NCI-H460 (cell line): ENCODE measurements around the gene ACYP2. TPM values are rescaled to one million over a fixed set of nuclear protein-coding genes. Genes with fewer than 3 reads are reported as not detected.

ENCODE experiments used
- DNase-seq: peaks from one replicate; pipeline ENCODE4 v3.0.0-alpha.2; 2016; ENCODE audit warnings: low read depth; ENCODE audit errors: extremely low read depth
- total RNA-seq: library from RNA; depleted of rRNA; stranded (reverse); fragments of >200 nt; shearing (Covaris generic); gene quantifications from 2 replicates; pipeline ENCODE4 v1.2.3, GENCODE V29; 2014

Gene ACYP2
- total RNA-seq, 1 experiment from 2014 or later, result 7.4 TPM

DNA sequence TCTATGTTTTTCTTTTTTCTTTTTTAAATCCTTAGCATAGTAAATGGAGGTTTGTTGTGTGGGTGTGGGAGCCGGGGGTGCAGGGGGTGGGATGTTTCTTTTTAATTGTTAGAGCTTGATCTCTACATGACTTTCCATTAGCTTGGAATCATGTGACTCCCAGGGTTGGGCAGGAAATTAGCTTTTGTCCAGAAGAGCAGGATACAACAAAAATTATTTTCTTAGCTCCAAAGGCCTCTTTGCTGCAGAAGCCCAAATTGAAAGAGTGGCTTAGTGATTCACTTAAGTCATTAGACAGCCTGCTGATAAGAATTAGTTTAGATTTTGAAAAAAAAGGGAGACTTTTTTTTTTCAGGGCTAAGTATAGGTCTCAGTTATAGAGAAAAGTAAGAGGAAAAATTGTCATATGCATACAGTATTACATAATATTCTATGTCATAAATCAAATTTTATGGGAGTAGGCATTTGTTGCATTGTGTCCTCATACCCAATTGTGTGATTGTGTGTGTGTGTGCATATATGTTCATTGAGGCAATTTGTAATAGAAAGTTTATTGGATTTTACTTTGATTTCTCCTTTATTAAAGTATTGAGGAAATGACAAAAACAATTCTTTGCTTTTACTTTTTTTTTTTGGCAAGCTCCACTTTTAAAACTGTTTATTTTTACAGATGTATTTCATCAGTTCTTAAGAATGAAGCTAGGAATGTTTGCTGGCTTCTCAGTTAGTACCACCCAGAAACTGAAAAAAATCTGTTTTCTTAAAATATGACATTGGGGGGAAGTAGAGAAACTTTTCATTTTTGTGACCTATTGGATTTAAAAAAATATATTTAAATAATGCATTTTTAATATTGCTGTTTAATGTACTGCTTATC lies 93.2 kb downstream of the ACYP2 start:
- no peak for DNase-seq

- no peak for DNase-seq
Observed at GRCh38 chr2:54209379-54209778, 94.0 kb downstream of the ACYP2 start.

GRCh38 chr2:54212456-54212855 lies 97.0 kb downstream of the ACYP2 start:
- no peak for DNase-seq

- no peak for DNase-seq
Observed at GRCh38 chr2:54213082-54213481, 97.7 kb downstream of the ACYP2 start.

GRCh38 chr2:54224997-54225396 lies 109.6 kb downstream of the ACYP2 start:
- no peak for DNase-seq

- no peak for DNase-seq
Observed at GRCh38 chr2:54226260-54226659, 110.8 kb downstream of the ACYP2 start.

- DNase-seq, result no peak
Observed at GRCh38 chr2:54227798-54228197, 112.4 kb downstream of the ACYP2 start.

DNA sequence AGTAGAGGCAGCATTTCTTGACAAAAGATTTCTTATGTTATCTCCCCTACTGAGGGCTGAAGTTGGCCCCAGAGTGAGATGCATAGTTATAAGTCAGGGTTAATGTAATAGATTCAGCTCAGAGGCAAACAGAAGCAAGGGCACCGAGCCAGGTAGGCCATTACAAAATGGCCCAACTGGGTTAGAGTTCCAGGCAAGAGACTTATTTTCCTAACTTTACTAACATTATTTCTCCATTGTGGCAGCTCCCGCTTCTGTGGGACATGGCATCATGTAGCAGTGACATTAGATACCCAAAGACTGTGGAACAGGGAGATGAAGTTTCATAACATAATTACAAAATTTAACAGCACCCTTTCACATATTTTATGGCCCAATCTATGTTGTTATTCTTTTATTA lies 113.5 kb downstream of the ACYP2 start:
- DNase-seq, result no peak

DNA sequence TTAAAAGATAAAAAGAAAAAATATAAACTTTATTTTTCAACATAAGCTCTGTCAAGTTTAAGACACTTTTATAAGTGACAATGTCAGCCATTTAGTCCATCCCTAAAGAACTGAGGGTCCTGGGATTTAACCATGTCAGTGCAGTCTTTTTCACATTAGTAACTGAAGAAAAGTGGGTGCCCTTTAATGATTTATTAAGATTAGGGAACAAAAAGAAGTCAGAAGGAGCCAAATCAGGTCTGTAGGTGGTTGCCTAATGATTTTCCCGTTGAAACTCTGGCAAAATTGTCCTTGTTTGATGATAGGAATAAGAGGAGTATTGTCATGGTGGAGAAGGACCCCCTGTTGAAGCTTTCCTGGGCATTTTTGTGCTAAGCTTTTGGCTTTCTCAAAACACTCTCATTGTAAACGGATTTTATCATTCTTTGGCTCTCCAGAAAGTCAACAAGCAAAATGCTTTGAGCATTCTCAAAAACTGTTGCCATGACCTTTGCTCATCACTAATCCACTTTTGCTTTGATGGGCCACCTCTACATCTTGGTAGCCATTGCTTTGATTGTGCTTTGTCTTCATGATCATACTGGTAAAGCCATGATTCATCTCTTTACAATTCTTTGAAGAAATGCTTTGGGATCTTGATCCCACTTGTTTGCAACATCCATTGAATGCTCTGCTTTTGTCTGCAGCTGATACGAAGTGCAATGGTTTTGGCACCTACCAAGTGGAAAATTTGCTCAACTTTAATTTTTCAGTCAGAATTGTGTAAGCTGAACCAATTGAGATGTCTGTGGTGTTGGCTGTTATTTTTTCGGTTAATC lies 118.6 kb downstream of the ACYP2 start:
- no peak for DNase-seq

DNA sequence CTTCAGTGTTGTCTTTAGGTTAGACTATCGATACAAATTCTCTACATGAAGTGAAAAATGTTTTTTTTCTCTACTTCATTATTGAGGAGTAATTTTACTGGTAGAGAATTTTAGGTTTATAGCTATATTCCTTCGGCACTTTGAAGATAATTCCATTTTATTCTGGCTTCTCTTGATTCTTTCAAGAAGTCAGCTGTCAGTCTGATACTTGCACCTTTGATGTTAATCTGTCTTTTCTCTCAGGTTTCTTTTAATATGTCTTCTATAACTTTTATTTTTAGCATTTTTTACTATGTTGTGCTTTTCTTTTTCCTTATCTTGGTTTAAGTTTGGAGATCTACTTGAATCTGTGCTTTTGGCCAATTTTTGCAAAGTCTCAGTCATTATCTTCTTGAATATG lies 122.0 kb downstream of the ACYP2 start:
- no peak for DNase-seq

GRCh38 chr2:54239427-54239826 lies 124.0 kb downstream of the ACYP2 start:
- DNase-seq, result no peak

DNA sequence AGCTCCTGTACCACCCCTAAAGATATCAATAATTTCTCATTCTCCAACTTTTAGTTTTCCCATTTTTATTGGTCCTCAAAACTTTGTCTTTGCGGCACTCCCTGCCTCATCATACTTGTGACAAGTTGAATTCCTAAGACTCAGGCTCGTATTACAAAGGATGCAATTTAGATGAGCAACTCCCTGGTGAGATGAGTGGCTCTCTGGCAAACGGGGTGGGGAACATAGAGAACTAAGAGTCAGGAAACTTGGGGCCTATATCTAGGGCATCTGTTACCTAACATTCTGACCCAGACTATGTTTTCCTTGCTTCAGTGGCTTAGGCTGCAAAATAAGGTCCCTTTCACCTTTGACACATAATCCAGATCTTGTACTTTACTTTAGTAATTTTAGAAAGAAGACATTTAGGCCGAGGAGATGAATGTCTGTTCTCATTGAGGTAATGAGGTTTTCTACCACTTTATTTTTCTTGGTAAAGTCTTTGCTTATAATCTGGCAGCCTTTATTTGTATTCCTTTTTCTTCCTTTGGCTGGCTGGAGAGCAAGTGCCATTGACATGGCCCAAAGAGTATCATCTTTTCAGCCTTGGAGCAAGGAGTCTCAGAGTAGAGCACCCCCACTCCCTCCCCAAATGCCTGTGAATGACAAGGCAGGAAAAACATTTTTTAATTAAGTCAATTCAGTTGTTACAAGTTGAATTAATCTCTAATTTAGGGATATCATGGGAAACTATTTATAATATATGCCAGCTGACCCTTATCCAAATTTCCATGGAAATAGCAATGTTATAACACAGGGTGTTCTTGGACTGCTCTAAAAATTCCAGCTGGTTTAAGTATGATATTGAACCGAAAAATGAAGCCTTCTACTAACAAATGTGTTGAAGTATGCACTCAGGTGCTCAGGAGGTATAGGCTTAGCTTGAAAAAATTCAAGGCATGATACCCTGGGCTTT lies 125.4 kb downstream of the ACYP2 start:
- no peak for DNase-seq

DNA sequence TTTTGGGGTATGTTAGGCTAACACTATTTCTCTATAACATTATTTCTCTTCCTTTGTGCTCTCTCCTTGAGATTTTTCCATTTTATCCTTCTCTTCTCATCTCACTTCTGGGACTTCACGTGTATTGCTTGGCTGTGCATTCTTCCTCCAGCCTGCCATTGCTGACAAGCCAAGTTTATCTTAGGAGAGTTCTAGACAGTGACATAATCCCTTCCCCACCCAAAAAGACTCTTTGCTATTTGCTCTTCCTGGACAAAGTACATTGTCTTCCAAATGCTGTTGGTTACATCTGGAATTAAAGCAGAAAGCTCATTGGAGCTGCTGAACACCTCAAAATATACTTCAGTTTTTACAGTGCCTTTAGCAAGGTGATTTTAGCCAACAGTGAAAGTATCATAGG lies 131.7 kb downstream of the ACYP2 start:
- DNase-seq, result no peak

GRCh38 chr2:54249629-54250028 lies 134.2 kb downstream of the ACYP2 start:
- no peak for DNase-seq

GRCh38 chr2:54254180-54254579 lies 138.8 kb downstream of the ACYP2 start:
- DNase-seq, result no peak

- no peak for DNase-seq
Observed at GRCh38 chr2:54255230-54256090, 140.0 kb downstream of the ACYP2 start.

- no peak for DNase-seq
Observed at GRCh38 chr2:54256091-54256694, 140.8 kb downstream of the ACYP2 start, which contains the start of gene TSPYL6. Gene TSPYL6, minus strand, starts transcription at chr2:54256229. Its CDS starts 78 bp downstream, at chr2:54256151.

GRCh38 chr2:54258166-54258565 lies 142.8 kb downstream of the ACYP2 start:
- DNase-seq, result no peak
